A549 (cell line): ENCODE data around the gene PITPNM1.
"Not testable (repeated sequence)": the region's sequence is repeated elsewhere in the genome, so short reads cannot be mapped to it uniquely, and the experiment has no call there.

Source experiments
- EHF ChIP-seq: fragments of 250-450 bp; sonication (Bioruptor Pico); IDR thresholded peaks from 2 replicates; pipeline ENCODE4 v1.5.0; 2020; ENCODE audit warnings: mild to moderate bottlenecking
- HDAC2 ChIP-seq: fragments of 200-600 bp; sonication (generic); IDR thresholded peaks from 2 replicates; pipeline ENCODE4 v1.6.1; 2016
- HOXA7 ChIP-seq: fragments of 250-450 bp; sonication (Bioruptor Pico); IDR thresholded peaks from 2 replicates; pipeline ENCODE4 v1.5.0; 2020; ENCODE audit warnings: mild to moderate bottlenecking, moderate library complexity
- POLR2A ChIP-seq: IDR thresholded peaks from 2 replicates; pipeline ENCODE4 v1.6.1; 2012; ENCODE audit warnings: mild to moderate bottlenecking, low read length
- RAD21 ChIP-seq, 2 experiments: fragments of >200 bp in 1 of 2; sonication (Bioruptor Twin) in 1 of 2; formaldehyde crosslinking in 1 of 2; IDR thresholded peaks in 1 of 2; conservative IDR thresholded peaks in 1 of 2; 2 replicates in 1 of 2; 3 replicates in 1 of 2; pipeline ENCODE4 v1.6.1; 2012 to 2018; ENCODE audit warnings: inconsistent platforms in 1 of 2
- RCOR1 ChIP-seq: fragments of 150-350 bp; IDR thresholded peaks from 2 replicates; pipeline ENCODE4 v1.6.1; 2014; ENCODE audit warnings: antibody characterized with exemption, low read length, low read depth
- RFX5 ChIP-seq: fragments of 450-650 bp; IDR thresholded peaks from 2 replicates; pipeline ENCODE4 v1.7.1; 2014; ENCODE audit warnings: antibody characterized with exemption, mild to moderate bottlenecking, moderate library complexity
- ZNF302 ChIP-seq: fragments of 250-450 bp; sonication (Bioruptor Pico); IDR thresholded peaks from 2 replicates; pipeline ENCODE4 v1.9.0; 2021; ENCODE audit warnings: inconsistent platforms, mild to moderate bottlenecking, moderate library complexity
- TF ChIP-seq, protein P1 (sequence below): fragments of >200 bp; sonication (Bioruptor Twin); formaldehyde crosslinking; IDR thresholded peaks from 3 replicates; pipeline ENCODE4 v1.5.1; 2016
- TF ChIP-seq, protein P2 (sequence below): IDR thresholded peaks from 2 replicates; pipeline ENCODE4 v1.6.1; 2012; ENCODE audit warnings: low read depth, borderline replicate concordance
- TF ChIP-seq, protein P3 (sequence below): IDR thresholded peaks from 2 replicates; pipeline ENCODE4 v1.6.1; 2012

DNA sequence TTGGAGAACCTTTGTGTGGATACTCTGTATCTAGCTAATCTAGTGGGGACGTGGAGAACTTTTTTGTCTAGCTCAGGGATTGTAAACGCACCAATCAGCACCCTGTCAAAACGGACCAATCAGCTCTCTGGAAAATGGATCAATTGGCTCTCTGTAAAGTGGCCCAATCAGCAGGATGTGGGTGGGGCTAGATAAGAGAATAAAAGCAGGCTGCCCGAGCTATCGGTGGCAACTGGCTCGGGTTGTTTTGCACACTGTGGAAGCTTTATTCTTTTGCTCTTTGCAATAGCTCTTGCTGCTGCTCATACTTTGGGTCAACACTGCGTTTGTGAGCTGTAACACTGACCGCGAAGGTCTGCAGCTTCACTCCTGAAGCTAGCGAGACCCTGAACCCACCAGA, 28.5 kb downstream of the PITPNM1 start:
- not testable (repeated sequence) for TF ChIP-seq RFX5; POLR2A; RAD21 (conservative IDR thresholded peaks at IDR 0.05 in 1 of 2, IDR thresholded peaks at IDR 0.05 in 1 of 2); RCOR1; EHF; HOXA7 (CRISPR knock-in tag); HDAC2; ZNF302 (CRISPR knock-in tag)
- TF ChIP-seq, protein P1, sequence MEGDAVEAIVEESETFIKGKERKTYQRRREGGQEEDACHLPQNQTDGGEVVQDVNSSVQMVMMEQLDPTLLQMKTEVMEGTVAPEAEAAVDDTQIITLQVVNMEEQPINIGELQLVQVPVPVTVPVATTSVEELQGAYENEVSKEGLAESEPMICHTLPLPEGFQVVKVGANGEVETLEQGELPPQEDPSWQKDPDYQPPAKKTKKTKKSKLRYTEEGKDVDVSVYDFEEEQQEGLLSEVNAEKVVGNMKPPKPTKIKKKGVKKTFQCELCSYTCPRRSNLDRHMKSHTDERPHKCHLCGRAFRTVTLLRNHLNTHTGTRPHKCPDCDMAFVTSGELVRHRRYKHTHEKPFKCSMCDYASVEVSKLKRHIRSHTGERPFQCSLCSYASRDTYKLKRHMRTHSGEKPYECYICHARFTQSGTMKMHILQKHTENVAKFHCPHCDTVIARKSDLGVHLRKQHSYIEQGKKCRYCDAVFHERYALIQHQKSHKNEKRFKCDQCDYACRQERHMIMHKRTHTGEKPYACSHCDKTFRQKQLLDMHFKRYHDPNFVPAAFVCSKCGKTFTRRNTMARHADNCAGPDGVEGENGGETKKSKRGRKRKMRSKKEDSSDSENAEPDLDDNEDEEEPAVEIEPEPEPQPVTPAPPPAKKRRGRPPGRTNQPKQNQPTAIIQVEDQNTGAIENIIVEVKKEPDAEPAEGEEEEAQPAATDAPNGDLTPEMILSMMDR, result not testable (repeated sequence)
- TF ChIP-seq, protein P2, sequence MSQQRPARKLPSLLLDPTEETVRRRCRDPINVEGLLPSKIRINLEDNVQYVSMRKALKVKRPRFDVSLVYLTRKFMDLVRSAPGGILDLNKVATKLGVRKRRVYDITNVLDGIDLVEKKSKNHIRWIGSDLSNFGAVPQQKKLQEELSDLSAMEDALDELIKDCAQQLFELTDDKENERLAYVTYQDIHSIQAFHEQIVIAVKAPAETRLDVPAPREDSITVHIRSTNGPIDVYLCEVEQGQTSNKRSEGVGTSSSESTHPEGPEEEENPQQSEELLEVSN, result not testable (repeated sequence)
- TF ChIP-seq, protein P3, sequence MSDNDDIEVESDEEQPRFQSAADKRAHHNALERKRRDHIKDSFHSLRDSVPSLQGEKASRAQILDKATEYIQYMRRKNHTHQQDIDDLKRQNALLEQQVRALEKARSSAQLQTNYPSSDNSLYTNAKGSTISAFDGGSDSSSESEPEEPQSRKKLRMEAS, result not testable (repeated sequence)
